GM19324 (cell line): ENCODE data around the gene TASOR2.
A peak's percentile ranks its signal among the peaks of the same experiment; 100 is the strongest.

Source experiments
- ATAC-seq: cut with Tn5 transposase; IDR thresholded peaks from one replicate; pipeline ENCODE4 v1.9.1; 2021; ENCODE audit warnings: mild to moderate bottlenecking, moderate library complexity; ENCODE audit not compliant: unreplicated experiment, low FRiP score

TASOR2 gene, protein sequence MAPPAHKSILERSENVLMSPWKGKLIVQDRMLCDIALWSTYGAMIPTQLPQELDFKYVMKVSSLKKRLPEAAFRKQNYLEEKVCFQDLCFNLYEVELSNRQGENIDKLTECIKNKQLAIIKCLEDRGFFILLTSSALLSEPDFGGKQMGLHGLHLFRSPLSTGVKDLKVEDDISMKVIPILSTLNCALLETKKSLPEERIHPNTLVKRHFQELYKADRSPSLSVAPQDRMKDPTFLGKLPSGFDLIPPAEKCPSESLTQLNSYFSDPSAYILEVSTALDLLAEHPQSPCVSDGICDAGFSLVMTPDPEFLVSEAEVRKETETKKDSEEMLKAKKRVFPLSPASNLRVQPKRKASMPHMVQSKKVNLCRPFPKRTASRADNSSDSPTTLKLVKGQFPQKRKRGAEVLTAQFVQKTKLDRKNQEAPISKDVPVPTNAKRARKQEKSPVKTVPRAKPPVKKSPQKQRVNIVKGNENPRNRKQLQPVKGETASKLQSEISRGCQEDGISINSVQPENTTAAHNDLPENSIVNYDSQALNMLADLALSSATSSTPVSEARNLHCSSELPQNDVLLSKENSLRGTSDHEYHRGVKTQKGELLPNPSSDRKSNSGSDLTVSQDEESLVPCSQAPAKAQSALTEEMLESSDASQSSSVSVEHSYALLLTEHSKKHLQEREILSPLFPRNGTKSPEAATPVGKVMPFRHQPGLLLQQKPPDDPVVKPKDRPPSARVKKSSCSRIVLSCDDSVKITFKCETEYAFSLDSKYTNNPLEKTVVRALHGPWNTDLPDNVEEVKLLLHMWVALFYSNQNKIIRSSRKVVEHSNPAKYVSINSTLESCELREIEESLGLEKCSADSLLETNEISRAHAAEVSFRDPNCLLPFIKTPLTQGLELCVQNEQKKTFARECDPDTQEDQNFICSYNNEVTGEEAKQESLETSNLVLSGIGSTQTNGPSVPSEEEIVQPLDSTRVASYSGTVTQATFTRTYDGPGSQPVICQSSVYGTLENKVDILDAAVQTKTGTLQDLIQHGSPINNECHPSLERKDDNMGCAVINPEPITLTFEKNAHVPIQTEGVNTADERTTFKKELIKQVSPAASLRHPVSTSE (N-terminal part only)

DNA sequence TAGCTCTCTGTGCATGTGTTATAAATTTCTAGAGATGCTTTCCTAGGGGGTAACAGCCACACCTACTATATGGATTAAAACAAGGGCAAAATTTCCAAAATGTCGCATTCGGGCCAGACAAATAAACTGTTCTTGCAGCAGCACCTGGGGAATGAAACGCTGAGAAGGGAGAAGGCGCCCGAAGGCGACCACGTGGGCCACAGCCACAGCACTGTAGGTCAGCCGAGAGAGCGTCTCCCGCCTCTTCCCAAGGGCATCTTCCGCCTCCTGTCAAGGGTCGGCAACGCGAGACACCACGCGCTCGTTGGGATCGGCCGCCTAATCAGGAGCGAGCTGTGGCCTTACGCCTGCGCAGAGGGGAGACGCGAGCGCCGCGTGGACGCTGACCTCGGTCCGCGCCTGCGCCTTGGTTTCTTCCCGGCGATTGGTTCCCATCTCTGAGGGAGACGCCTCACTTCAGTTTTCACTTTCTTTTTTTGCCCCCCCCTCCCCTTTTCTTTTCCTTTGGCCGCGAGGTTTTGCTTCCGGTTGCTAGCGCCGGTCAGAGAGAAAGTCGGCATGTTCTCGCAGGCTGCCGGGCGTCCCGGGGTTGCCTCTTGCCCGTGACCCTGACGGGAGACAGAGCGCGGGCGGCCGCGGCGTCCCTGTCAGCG, at the start of gene TASOR2:
TSS of gene TASOR2 (plus strand) at position 521 of the 653 bp plus-strand sequence. CDS start 35,805 bp downstream, outside the sequence.
- peak; percentile 83 for ATAC-seq

DNA sequence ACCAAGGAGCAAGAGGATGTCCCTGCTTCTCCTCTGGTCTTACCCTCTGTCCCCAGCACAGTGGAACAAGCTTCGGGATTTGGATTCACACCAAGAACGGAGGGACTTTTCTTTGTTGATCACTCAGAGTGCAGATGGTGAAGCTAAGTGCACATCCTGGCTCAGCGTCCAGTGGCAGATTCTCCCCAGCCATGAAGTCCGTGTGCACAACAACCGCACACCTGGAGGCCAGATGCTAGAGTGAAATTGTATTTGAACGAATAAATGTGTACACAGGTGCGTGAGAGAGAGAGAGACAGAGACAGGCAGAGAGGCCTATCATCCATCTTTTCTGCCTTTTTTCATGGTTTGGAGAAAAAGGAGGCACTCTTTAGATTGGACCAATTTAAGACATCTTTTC, 49.7 kb upstream of the TASOR2 start:
- ATAC-seq, result no peak

DNA sequence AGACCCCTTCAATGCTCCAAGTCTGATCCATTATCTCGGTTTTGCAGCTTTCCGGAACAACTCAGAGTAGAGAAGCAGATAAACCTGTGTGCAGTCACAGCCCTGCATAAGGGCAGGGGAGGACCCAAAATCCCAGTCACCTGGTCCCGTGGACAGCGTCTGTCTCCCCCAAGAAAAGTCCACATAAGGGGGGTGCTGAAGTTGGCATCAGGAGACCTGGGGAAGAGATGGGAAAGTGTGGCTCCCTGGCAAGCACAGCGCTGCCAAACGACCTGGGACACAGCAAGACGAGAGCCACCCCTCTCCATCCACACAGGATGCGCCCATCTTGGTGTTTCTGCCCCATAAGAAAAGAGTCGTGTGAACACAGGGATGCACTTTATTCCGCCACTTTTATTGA, 46.1 kb upstream of the TASOR2 start:
- ATAC-seq, result no peak

DNA sequence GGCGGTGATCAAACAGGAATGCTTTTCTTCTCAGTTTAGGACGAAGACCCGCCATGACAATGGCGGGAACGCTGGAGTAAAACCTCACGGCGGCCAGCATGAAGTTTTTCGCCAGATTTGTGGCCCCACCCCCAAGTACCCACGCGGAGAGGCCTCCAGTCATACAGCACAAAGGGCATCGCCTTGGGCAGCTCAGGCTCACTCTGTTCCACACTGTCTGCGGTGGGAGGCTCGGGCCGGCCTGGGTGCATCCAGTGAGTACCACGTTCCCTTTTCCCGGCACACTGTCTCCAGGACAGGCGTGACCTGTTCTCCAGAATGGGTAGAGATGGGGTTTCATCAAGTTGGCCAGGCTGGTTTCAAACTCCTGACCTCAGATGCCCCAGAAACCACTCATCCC, 45.6 kb upstream of the TASOR2 start:
- ATAC-seq, result no peak

DNA sequence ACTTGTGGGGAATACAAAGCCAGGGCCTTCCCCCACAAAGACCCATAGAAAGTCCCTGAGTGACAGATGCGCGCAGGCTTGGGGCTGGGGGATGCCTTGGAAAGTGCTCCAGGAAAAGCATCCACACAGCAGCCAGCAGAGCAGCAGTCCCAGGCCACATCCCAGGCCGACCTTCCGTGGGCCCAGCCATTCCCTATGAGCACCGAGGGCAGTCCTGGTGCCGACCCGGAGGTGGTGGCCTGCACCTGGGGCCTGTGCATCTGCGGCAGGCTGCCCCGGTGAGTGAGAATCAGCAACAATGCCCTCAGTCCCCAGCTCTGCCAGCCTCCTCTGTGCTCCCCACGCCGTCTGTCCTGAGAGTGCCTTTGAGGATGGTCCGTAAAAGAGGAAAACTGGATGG, 44.6 kb upstream of the TASOR2 start:
- ATAC-seq, result no peak

DNA sequence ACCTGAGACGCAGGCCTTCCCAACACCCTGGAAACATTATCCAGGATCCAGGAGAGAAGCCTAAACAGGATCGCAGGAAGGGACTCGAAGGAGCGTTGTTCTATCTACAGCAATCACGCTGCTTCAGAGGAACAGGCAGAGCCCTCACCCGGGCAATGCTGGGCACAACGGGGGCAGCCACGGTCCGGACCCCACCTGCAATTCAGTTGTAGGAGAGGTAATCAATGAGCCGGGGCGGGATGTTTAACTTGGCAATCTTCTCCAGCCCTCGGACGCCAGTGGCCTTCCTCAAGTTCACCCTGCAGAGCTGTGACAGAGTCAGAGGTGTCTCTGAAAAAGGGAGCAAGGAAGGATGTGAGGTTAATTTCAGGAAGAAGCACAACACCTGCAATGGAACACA, 44.1 kb upstream of the TASOR2 start:
- ATAC-seq, result no peak

DNA sequence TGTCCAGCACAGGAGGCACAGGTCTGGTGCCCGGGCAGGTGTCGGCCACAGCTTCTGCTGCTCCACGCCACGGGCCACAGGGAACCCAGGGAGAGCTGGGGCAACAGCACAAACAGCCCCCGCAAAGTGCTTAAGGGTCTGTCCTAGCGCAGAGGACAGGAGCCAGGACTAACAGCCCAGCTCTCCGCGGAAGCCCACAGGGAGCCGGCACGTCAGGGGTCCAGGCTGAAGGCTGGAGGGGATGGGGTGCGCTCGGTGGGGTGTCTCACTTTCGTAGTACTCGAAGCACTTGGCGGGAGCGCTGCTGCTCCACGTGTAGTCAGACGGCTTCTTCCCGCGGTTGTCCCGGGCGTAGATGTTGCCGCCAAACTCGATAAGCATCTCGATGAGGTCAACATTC, 43.1 kb upstream of the TASOR2 start:
- no peak for ATAC-seq

DNA sequence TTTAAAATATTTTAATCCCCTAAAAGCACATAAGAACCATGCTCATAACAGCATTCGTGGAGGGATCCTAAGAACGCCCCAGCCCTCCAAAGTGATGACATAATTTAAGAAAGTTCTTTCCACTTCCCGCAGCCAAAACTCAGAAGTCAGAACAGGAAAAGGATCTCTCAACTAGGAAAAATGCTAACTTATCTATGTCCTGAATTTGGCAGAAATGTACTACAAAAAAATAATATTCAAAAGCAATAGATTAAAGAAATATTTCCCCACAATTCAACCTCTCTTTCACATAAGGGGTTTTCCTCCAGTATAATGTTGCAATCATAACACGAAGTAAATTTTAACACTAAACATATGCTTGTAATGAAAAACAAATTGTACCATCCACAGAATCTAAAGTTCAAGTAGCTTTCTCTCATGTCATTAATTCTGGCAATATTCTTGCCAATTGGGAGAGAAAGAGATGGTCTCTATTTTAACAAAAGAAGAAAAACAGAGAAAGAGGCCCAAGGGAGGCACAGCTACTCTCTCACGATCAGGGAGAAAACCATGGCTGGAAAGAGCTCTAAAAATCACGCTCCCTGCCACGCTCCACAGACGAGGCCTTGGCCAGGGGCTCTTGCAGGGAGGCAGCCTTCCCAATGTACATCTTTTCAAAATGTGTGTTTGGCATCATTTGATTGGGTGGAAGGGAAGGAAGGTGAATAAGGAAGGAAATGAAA, 41.1 kb upstream of the TASOR2 start:
- ATAC-seq, result no peak

DNA sequence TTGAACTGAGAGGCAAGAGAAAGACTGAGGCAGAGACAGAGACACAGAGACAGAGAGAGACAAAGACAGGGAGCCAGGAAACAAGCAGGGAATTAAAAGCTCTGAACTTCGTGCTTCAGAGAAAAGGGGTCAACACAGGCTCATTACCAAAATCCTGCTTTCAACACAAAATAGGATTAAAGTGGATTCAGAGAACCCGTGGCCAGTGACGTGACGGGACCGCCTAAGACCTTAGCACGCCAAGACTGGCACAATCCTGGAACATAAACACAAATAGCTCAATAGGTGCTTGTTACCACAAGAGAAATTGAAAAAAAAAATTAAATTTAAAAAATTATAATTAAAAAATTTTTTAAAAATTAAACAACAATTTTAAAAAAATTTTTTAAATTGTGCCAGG, 39.7 kb upstream of the TASOR2 start:
- no peak for ATAC-seq

DNA sequence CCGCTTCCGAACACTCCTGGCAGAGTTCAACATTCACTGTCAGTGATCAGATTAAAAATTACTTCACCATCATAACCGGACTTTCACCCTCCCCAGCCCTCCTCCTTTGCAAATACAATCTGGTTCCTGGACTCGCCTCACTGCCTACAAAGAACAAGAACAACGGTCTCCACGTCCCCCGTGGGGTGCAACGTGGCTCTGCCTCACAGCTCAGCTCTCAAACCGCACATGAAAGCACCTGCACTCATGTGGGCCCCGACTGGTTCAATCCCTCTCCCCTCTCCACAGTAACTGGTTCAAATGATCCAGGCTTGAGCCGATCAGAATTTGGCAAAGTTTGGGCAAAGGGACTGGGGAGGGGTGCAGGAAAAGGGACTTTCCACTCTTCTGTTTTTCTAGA, 39.3 kb upstream of the TASOR2 start:
- ATAC-seq, result no peak

DNA sequence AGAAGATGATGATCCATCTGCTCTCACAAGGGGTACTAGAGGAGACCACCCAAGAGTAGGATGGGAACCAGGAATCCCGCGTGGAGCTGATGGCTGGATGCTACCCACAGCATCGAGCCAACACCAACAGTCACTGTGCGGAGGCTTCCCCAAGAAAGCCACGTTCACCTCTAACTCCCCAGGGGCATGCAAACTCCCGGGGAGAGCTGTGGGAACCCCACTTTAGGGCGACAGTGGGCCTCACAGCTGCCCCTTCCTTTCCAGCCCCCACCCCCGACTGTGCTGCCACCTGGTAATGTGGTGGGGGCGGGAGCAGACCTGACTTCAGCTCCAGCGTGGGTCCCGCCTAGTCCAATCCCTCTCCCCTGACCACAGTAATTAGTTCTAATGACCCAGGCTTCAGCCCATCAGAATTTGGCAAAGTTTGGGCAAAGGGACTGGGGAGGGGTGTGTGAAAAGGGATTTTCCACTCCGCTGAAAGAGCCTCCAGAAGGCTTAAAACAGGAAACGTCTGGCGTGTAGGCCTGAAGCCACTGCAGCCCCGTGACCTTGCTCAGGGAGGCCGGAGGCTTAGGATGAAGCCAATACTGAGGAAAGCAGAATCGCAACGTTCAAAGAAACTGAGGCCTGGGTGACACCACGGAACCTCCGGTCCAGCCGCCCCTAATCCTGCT, 38.6 kb upstream of the TASOR2 start:
- ATAC-seq, result no peak

DNA sequence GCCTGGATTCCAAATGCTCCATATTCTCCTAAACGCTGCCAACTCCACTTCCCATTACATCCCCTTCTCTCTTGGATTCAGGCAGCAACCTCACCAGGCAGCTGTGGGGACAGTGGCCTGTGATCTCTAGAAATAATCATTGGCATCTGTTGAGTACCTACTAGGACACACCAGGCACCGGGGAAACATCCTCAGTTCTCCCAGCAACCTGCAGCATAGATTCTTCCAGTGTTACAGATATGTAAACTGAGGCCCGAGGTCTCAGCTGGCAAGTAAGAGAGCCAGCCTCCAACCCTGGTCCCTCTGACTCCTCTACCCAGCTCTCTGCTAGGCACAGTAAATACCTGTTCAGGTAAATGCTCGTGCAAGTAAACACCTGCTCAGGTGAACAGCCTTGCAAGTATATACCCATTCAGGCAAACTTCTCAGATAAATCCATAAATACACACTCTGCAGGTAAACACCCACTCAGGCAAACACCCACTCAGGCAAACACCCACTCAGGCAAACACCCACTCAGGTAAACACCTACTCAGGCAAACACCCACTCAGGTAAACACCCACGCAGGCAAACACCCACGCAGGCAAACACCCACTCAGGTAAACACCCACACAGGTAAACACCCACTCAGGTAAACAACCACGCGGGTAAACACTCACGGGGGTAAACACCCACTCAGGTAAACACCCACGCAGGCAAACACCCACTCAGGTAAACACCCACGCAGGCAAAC, 37.0 kb upstream of the TASOR2 start:
- ATAC-seq, result no peak

DNA sequence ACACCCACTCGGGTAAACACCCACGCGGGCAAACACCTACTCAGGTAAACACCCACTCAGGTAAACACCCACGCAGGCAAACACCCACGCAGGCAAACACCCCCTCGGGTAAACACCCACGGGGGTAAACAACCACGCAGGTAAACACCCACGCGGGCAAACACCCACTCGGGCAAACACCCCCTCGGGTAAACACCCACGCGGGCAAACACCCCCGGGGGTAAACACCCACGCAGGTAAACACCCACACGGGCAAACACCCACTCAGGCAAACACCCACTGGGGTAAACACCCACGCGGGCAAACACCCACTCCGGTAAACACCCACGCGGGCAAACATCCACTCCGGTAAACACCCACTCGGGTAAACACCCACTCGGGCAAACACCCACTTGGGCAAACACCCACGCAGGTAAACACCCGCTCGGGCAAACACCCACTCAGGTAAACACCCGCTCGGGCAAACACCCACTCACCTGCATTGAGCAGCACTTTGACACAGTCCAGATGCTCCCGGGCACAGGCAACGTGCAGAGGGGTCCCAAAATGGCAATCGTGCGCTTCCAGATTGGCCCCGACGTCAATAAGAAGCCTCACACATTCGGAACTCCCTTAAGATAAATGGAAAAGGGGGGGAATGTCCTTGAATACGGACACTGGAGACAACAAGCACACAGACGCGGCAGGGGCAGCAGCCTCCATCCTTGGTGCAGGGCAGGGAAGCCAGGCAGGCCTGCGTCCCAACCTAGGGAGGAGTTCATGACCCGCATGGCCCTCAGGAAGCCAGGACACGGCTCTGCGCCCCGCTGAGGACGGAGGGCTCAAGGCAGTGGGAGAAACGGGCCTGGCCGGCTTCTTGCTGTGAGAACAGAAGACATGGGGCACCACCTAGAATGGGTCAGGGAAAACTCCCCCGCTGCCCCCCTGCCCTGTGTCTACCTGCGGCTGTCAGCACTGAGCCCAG, 35.9 kb upstream of the TASOR2 start:
- no peak for ATAC-seq

DNA sequence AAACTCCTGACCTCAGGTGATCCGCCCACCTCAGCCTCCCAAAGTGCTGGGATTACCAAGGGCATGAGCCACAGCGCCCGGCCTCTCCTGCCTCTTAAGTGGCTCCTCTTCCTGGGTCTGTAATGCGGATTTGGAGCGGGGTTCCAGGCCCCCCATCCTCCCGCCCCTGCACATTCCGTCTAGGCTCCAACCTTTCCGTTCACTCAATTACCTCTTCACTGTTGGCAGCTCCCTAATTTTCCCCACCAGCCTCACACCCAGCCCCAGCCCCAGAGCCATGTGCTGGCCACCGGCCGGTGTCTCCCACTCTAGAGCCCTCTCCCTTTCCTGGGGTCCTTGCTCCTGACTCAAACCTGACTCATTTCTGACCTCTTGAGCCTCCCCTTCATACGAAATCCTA, 34.9 kb upstream of the TASOR2 start:
- ATAC-seq, result no peak

DNA sequence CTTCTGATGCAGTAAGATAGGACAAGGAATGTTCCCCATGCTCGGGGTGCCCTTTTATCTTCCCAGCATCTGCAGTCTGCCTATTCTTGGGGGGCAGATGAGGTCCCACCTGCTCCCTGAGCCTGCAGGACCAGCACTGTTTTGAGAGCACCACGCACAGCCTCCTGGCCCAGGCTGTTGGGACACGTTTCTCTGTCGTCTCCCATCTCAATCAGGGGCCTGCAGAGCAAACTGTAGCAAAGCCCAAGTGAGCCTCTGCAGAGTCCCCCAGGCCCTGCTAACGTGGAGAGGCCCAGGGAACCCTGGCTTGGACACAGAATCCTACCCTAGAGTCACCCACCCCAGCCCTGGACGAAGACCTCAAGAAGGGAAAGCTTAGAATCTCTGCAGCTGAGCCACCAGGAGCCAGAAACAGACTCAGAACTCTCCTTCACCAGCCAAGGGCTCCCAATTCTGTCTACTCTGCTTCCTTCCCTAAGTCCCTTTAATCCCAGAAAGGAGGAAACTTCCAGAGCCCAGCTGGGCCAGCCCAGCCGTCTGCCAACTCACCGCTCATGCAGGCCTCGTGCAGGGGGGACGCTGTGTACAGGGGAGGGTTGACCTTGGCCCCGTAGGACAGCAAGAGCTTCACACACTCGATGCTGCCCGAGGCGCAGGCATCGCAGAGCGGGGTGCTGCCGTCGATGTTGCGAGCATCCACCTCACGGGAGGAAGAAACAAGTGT, 33.8 kb upstream of the TASOR2 start:
- ATAC-seq, result no peak

DNA sequence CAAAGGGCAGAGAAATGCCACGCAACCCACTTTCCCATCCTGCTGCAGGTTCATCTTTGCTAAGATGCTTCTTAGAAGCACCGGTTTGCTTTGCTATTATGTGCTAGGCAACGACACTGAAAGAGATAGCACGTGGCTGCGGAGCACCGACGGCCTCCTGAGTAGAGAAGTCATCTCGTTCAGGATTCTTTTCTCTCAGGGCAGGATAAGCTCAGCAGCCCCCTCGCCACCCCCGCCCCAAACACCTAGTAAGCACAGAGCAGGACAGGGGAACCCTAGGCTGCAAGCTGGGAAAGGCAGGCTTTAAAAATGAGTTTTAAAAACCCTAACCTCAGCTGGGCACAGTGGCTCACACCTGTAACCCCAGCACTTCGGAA, 33.3 kb upstream of the TASOR2 start:
- ATAC-seq, result no peak

DNA sequence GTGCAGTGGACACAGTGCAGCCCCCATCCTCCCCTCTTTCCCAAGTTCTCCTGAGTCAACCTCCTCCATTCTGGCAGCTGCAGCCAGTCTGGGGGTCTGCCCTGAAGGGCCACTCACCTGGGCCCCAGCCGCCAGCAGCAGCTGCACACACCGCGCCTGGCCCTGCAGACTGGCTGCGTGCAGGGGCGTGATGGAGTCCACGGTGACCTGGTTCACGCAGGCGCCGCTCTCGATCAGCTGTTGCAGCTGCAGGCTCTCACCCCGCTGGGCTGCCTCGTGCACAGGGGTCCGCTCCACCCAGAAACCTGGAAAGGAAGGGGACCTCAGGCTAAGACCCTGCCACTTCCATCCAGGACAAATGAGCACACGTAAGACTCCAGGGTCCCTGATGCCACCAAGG, 31.9 kb upstream of the TASOR2 start:
- no peak for ATAC-seq
